Measurements from ENCODE around the gene DLL1.
A peak's percentile ranks its signal among the peaks of the same experiment; 100 is the strongest.

The DLL1 gene

GRCh38 chr6:170294813-170295509 is 4.1 kb upstream of the DLL1 start:
- DNase-seq, result peak; percentile 7

- DNase-seq, result no peak
These were observed 3.4 kb upstream of the DLL1 start for GRCh38 chr6:170294298-170294730.

GRCh38 chr6:170293341-170294231 is 2.7 kb upstream of the DLL1 start:
- no peak for DNase-seq

GRCh38 chr6:170292407-170293158 is 1.7 kb upstream of the DLL1 start:
- DNase-seq, result peak; percentile 39

GRCh38 chr6:170292111-170292406 is 1.2 kb upstream of the DLL1 start:
- no peak for DNase-seq

GRCh38 chr6:170291271-170292110 is 613 bp upstream of the DLL1 start:
- DNase-seq, result peak; percentile 63

- no peak for DNase-seq
These were observed 955 bp downstream of the DLL1 start for GRCh38 chr6:170289951-170290295.

GRCh38 chr6:170289180-170289931 is 1.5 kb downstream of the DLL1 start:
- DNase-seq, result peak; percentile 44

GRCh38 chr6:170288852-170289179 is 2.1 kb downstream of the DLL1 start:
- no peak for DNase-seq

GRCh38 chr6:170288091-170288631 is 2.7 kb downstream of the DLL1 start:
- no peak for DNase-seq

- no peak for DNase-seq
These were observed 3.5 kb downstream of the DLL1 start for GRCh38 chr6:170287371-170287876.

GRCh38 chr6:170286934-170287265 is 4.0 kb downstream of the DLL1 start:
- no peak for DNase-seq

- no peak for DNase-seq
These were observed 4.5 kb downstream of the DLL1 start for GRCh38 chr6:170286246-170286933.

GRCh38 chr6:170285482-170285881 is 5.4 kb downstream of the DLL1 start:
- no peak for DNase-seq

GRCh38 chr6:170284866-170285469 is 5.9 kb downstream of the DLL1 start:
- no peak for DNase-seq

GRCh38 chr6:170284126-170284773 is 6.6 kb downstream of the DLL1 start:
- DNase-seq, result no peak

- no peak for DNase-seq
These were observed 7.4 kb downstream of the DLL1 start for GRCh38 chr6:170283212-170284081.

- DNase-seq, result no peak
These were observed 8.2 kb downstream of the DLL1 start for GRCh38 chr6:170282512-170283158.
